Measurements from ENCODE around the gene IL4I1.

DNA sequence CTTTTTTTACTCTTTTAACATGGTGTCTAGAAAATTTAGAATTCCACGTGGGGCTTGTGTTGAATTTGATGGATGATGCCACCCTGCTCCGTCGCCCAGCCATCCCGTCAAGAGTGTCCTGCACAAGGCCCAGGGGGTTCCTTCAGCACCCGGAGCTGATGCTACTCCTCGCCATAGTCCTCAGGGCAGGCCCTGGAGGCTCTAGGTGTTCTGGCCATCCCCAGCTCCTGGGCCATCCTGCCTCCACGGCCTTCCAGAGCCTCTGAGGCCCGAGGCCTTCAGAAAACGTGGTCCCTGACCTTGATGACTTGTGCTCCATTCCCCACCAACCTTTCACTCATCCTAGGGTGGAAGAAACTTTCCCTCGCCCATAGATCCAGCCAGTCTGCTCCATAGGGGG, 22.9 kb downstream of the IL4I1 start:
- no peak for TF ChIP-seq EZH2phosphoT487 (IDR thresholded peaks at IDR 0.05; ENCODE audit: low read length)
- TF ChIP-seq, protein P1, sequence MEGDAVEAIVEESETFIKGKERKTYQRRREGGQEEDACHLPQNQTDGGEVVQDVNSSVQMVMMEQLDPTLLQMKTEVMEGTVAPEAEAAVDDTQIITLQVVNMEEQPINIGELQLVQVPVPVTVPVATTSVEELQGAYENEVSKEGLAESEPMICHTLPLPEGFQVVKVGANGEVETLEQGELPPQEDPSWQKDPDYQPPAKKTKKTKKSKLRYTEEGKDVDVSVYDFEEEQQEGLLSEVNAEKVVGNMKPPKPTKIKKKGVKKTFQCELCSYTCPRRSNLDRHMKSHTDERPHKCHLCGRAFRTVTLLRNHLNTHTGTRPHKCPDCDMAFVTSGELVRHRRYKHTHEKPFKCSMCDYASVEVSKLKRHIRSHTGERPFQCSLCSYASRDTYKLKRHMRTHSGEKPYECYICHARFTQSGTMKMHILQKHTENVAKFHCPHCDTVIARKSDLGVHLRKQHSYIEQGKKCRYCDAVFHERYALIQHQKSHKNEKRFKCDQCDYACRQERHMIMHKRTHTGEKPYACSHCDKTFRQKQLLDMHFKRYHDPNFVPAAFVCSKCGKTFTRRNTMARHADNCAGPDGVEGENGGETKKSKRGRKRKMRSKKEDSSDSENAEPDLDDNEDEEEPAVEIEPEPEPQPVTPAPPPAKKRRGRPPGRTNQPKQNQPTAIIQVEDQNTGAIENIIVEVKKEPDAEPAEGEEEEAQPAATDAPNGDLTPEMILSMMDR (IDR thresholded peaks at IDR 0.05; ENCODE audit: low read length) = no peak
